ENCODE data around the gene DLX3.

The DLX3 gene

GRCh38 chr17:49946964-49947584 is 48.0 kb downstream of the DLX3 start:
- Histone ChIP-seq H3K9me3 (ENCODE audit: control insufficient read depth, low read length) (no peaks in the 10 kb centered on the region), H3K4me3 (ENCODE audit: insufficient read depth, low read depth, low read length, poor library complexity, severe bottlenecking) (no peak overlapping the region), H3K4me1 (ENCODE audit: control insufficient read depth, insufficient read depth, low read length, poor library complexity, severe bottlenecking) (no peaks in the 10 kb centered on the region), H3K27me3 (replicated peaks; ENCODE audit: control insufficient read depth, insufficient read depth, low read length, poor library complexity, severe bottlenecking) (peaks cover 17% of the 10 kb centered on the region), H3K27ac (ENCODE audit: insufficient read depth, low read length, poor library complexity, severe bottlenecking) (no peak overlapping the region), H3K36me3 (ENCODE audit: control insufficient read depth, insufficient read depth, low read length) (no peaks in the 10 kb centered on the region)
- no peak for DNase-seq

GRCh38 chr17:49946208-49946607 is 48.8 kb downstream of the DLX3 start:
- no peak for DNase-seq
- Histone ChIP-seq H3K27me3 (replicated peaks; ENCODE audit: control insufficient read depth, insufficient read depth, low read length, poor library complexity, severe bottlenecking) (peaks cover 9% of the 10 kb centered on the region), H3K4me1 (ENCODE audit: control insufficient read depth, insufficient read depth, low read length, poor library complexity, severe bottlenecking) (no peaks in the 10 kb centered on the region), H3K9me3 (ENCODE audit: control insufficient read depth, low read length) (no peaks in the 10 kb centered on the region), H3K36me3 (ENCODE audit: control insufficient read depth, insufficient read depth, low read length) (no peaks in the 10 kb centered on the region), H3K4me3 (ENCODE audit: insufficient read depth, low read depth, low read length, poor library complexity, severe bottlenecking) (no peak overlapping the region), H3K27ac (ENCODE audit: insufficient read depth, low read length, poor library complexity, severe bottlenecking) (no peak overlapping the region)

GRCh38 chr17:49944273-49944870 is 50.7 kb downstream of the DLX3 start:
- no peak for DNase-seq
- Histone ChIP-seq H3K36me3 (ENCODE audit: control insufficient read depth, insufficient read depth, low read length) (no peaks in the 10 kb centered on the region), H3K27ac (ENCODE audit: insufficient read depth, low read length, poor library complexity, severe bottlenecking) (no peak overlapping the region), H3K4me3 (ENCODE audit: insufficient read depth, low read depth, low read length, poor library complexity, severe bottlenecking) (no peak overlapping the region), H3K9me3 (ENCODE audit: control insufficient read depth, low read length) (no peaks in the 10 kb centered on the region), H3K27me3 (replicated peaks; ENCODE audit: control insufficient read depth, insufficient read depth, low read length, poor library complexity, severe bottlenecking) (peaks cover 9% of the 10 kb centered on the region), H3K4me1 (ENCODE audit: control insufficient read depth, insufficient read depth, low read length, poor library complexity, severe bottlenecking) (no peaks in the 10 kb centered on the region)

GRCh38 chr17:49942947-49943346 is 52.1 kb downstream of the DLX3 start:
- Histone ChIP-seq H3K27ac (ENCODE audit: insufficient read depth, low read length, poor library complexity, severe bottlenecking) (no peak overlapping the region), H3K4me3 (ENCODE audit: insufficient read depth, low read depth, low read length, poor library complexity, severe bottlenecking) (no peak overlapping the region), H3K27me3 (replicated peaks; ENCODE audit: control insufficient read depth, insufficient read depth, low read length, poor library complexity, severe bottlenecking) (peaks cover 9% of the 10 kb centered on the region), H3K9me3 (ENCODE audit: control insufficient read depth, low read length) (no peaks in the 10 kb centered on the region), H3K36me3 (ENCODE audit: control insufficient read depth, insufficient read depth, low read length) (no peaks in the 10 kb centered on the region), H3K4me1 (ENCODE audit: control insufficient read depth, insufficient read depth, low read length, poor library complexity, severe bottlenecking) (no peaks in the 10 kb centered on the region)
- DNase-seq: no peak

GRCh38 chr17:49941427-49941826 is 53.6 kb downstream of the DLX3 start:
- Histone ChIP-seq H3K9me3 (ENCODE audit: control insufficient read depth, low read length) (no peaks in the 10 kb centered on the region), H3K4me3 (ENCODE audit: insufficient read depth, low read depth, low read length, poor library complexity, severe bottlenecking) (no peak overlapping the region), H3K36me3 (ENCODE audit: control insufficient read depth, insufficient read depth, low read length) (no peaks in the 10 kb centered on the region), H3K27ac (ENCODE audit: insufficient read depth, low read length, poor library complexity, severe bottlenecking) (no peak overlapping the region), H3K4me1 (ENCODE audit: control insufficient read depth, insufficient read depth, low read length, poor library complexity, severe bottlenecking) (no peaks in the 10 kb centered on the region), H3K27me3 (replicated peaks; ENCODE audit: control insufficient read depth, insufficient read depth, low read length, poor library complexity, severe bottlenecking) (peaks cover 9% of the 10 kb centered on the region)
- DNase-seq: no peak

Data from effector memory CD4-positive, alpha-beta T cell (primary cell).